ENCODE data around the gene SCGN.

Gene SCGN

DNA sequence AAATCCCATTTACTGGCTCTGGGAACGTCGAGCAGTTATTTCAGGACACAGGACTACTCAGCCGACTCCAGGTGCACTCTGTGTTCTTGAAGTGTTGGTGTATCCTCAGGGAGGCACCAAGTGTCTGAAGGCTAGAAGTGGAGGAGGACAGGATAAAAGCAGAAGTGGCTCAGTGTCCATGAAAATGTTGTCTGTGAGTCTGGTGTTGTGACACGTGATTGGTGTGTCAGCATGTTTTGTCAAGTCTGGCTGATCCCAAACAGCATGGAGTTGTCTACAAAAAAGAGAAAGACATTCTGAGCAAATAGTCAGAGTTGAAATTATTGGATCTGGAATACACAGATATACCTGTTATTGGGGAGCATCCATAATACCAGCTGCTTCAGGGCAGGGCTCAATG is 30.3 kb downstream of the SCGN start:
- no peaks in the 10 kb centered on the region for H3K4me1 ChIP-seq (ENCODE audit: control insufficient read depth, low read length)
- H3K79me2 ChIP-seq (ENCODE audit: control insufficient read depth, low read length): no peaks in the 10 kb centered on the region
- H3K27ac ChIP-seq (ENCODE audit: low read depth, low read length): no peak overlapping the region
- no peaks in the 10 kb centered on the region; the same call in 1 of the 2 replicates for H3K27me3 ChIP-seq (ENCODE audit: control insufficient read depth, low read length)
- H3F3A ChIP-seq (ENCODE audit: control insufficient read depth, insufficient read depth): no peaks in the 10 kb centered on the region
- H3K9me3 ChIP-seq (ENCODE audit: control insufficient read depth, insufficient read depth, low read length): no peaks in the 10 kb centered on the region
- no peak overlapping the region for H3K4me2 ChIP-seq (ENCODE audit: low read length)
- no peaks in the 10 kb centered on the region for H3K9me2 ChIP-seq (replicated peaks; ENCODE audit: control insufficient read depth, low read length)
- TF ChIP-seq, protein P1, sequence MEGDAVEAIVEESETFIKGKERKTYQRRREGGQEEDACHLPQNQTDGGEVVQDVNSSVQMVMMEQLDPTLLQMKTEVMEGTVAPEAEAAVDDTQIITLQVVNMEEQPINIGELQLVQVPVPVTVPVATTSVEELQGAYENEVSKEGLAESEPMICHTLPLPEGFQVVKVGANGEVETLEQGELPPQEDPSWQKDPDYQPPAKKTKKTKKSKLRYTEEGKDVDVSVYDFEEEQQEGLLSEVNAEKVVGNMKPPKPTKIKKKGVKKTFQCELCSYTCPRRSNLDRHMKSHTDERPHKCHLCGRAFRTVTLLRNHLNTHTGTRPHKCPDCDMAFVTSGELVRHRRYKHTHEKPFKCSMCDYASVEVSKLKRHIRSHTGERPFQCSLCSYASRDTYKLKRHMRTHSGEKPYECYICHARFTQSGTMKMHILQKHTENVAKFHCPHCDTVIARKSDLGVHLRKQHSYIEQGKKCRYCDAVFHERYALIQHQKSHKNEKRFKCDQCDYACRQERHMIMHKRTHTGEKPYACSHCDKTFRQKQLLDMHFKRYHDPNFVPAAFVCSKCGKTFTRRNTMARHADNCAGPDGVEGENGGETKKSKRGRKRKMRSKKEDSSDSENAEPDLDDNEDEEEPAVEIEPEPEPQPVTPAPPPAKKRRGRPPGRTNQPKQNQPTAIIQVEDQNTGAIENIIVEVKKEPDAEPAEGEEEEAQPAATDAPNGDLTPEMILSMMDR (IDR thresholded peaks at IDR 0.05; ENCODE audit: low read depth, low read length, poor library complexity, severe bottlenecking): no peak
- no peak for TF ChIP-seq EZH2phosphoT487 (IDR thresholded peaks at IDR 0.05; ENCODE audit: borderline replicate concordance, low read length)
- no peaks in the 10 kb centered on the region; the same call in 1 of the 2 replicates for H4K20me1 ChIP-seq (ENCODE audit: control insufficient read depth, insufficient read depth, low read depth, low read length)
- no peak overlapping the region for H3K4me3 ChIP-seq (ENCODE audit: low read length)
- H3K36me3 ChIP-seq (ENCODE audit: control insufficient read depth, low read length): no peaks in the 10 kb centered on the region

DNA sequence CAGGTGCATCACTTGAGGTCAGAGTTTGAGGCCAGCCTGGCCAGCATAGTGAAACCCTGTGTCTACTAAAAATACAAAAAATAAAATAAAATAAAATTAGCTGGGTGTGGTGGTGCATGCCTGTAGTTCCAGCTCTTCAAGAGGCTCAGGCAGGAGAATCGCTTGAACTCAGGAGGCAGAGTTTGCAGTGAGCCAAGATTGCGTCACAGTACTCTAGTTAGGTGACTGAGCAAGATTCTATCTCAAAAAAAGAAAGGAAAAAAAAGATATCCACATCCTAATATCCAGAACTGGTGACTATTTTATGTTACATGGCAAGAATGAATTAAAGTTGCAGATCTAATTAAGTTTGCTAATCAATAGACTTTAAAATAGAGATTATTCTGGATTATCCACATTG is 32.5 kb downstream of the SCGN start:
- H3K27ac ChIP-seq (ENCODE audit: low read depth, low read length): no peak overlapping the region
- no peak overlapping the region for H3K4me3 ChIP-seq (ENCODE audit: low read length)
- H3K9me2 ChIP-seq (replicated peaks; ENCODE audit: control insufficient read depth, low read length): no peaks in the 10 kb centered on the region
- no peaks in the 10 kb centered on the region for H3K4me1 ChIP-seq (ENCODE audit: control insufficient read depth, low read length)
- no peaks in the 10 kb centered on the region for H3K36me3 ChIP-seq (ENCODE audit: control insufficient read depth, low read length)
- no peaks in the 10 kb centered on the region; the same call in 1 of the 2 replicates for H3K27me3 ChIP-seq (ENCODE audit: control insufficient read depth, low read length)
- TF ChIP-seq, protein P1 (IDR thresholded peaks at IDR 0.05; ENCODE audit: low read depth, low read length, poor library complexity, severe bottlenecking): no peak
- no peak for TF ChIP-seq EZH2phosphoT487 (IDR thresholded peaks at IDR 0.05; ENCODE audit: borderline replicate concordance, low read length)
- no peaks in the 10 kb centered on the region; the same call in 1 of the 2 replicates for H4K20me1 ChIP-seq (ENCODE audit: control insufficient read depth, insufficient read depth, low read depth, low read length)
- no peaks in the 10 kb centered on the region for H3K9me3 ChIP-seq (ENCODE audit: control insufficient read depth, insufficient read depth, low read length)
- H3K4me2 ChIP-seq (ENCODE audit: low read length): no peak overlapping the region
- H3K79me2 ChIP-seq (ENCODE audit: control insufficient read depth, low read length): no peaks in the 10 kb centered on the region
- no peaks in the 10 kb centered on the region for H3F3A ChIP-seq (ENCODE audit: control insufficient read depth, insufficient read depth)

GRCh38 chr6:25685251-25685650 is 33.2 kb downstream of the SCGN start:
- Histone ChIP-seq H3K4me3 (ENCODE audit: low read length) (no peak overlapping the region), H3K9me3 (ENCODE audit: control insufficient read depth, insufficient read depth, low read length) (no peaks in the 10 kb centered on the region), H3K27me3 (ENCODE audit: control insufficient read depth, low read length) (no peaks in the 10 kb centered on the region; the same call in 1 of the 2 replicates), H3K27ac (ENCODE audit: low read depth, low read length) (no peak overlapping the region), H3K79me2 (ENCODE audit: control insufficient read depth, low read length) (no peaks in the 10 kb centered on the region), H3F3A (ENCODE audit: control insufficient read depth, insufficient read depth) (no peaks in the 10 kb centered on the region), H3K9me2 (replicated peaks; ENCODE audit: control insufficient read depth, low read length) (no peaks in the 10 kb centered on the region), H3K4me2 (ENCODE audit: low read length) (no peak overlapping the region), H3K4me1 (ENCODE audit: control insufficient read depth, low read length) (no peaks in the 10 kb centered on the region), H4K20me1 (ENCODE audit: control insufficient read depth, insufficient read depth, low read depth, low read length) (no peaks in the 10 kb centered on the region; the same call in 1 of the 2 replicates), H3K36me3 (ENCODE audit: control insufficient read depth, low read length) (no peaks in the 10 kb centered on the region)
- TF ChIP-seq EZH2phosphoT487 (IDR thresholded peaks at IDR 0.05; ENCODE audit: borderline replicate concordance, low read length): no peak
- TF ChIP-seq, protein P1 (IDR thresholded peaks at IDR 0.05; ENCODE audit: low read depth, low read length, poor library complexity, severe bottlenecking): no peak
